HG03558 (cell line): ENCODE measurements around the gene EVI2B.
"Not testable (repeated sequence)": the region's sequence is repeated elsewhere in the genome, so short reads cannot be mapped to it uniquely, and the experiment has no call there.

Source experiments
- ATAC-seq: cut with Tn5 transposase; IDR thresholded peaks from one replicate; pipeline ENCODE4 v1.9.1; 2021; ENCODE audit warnings: moderate number of reproducible peaks; ENCODE audit not compliant: unreplicated experiment; ENCODE audit errors: extremely low read depth

Gene EVI2B

GRCh38 chr17:31272803-31273202 is 41.1 kb downstream of the EVI2B start:
- no peak for ATAC-seq

- ATAC-seq: no peak
Measured at GRCh38 chr17:31272236-31272635, 41.6 kb downstream of the EVI2B start.

DNA sequence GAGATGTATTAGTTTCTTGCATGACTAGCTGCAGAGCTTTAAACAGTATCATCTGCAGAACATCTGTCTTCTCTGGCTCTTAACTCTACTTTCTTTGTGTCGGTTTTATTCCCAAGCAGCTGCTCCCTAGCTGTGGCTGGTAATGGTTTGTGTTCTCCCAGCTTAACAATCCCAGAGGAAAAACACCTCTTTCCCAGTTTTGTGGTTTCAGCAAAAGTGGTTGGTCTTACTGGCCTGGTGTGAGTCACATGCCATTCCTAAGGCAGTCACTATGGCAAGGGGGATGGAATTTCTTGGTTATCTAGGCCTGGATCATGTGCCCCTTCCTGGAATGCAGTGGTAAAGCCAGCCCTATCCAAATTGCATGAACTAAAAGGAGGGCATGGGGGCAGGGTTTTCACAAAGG is 44.3 kb downstream of the EVI2B start:
- no peak for ATAC-seq

DNA sequence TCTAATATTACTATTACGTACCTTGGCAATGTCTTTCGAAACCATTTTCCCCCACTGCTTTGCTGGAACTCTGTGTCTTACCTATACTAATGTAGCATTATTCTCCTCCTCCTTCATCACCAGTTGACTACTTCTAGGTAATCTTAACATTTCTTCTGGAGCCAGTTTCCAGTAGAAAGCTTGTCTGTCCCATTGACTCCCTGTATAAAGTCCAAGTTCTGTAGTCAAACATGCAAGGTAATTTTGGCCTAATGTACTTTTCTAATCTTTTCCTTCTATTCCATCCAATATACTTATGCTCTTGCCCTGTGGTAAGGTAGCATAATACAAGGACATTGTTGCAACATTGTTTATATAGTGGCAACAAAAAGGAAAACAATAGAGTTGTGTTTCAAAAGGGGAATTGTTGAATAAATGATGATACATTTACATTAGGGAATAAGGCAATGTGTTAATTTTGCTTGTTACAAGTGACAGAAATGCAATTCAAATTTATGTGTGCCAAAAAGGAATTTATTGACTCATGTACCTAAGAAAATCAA is 44.7 kb downstream of the EVI2B start:
- ATAC-seq: no peak

GRCh38 chr17:31266042-31266441 is 47.8 kb downstream of the EVI2B start:
- ATAC-seq: no peak

- not testable (repeated sequence) for ATAC-seq
Measured at GRCh38 chr17:31262923-31263322, 50.9 kb downstream of the EVI2B start.

GRCh38 chr17:31261601-31262000 is 52.3 kb downstream of the EVI2B start:
- ATAC-seq: no peak

GRCh38 chr17:31260151-31260550 is 53.7 kb downstream of the EVI2B start:
- ATAC-seq: no peak

DNA sequence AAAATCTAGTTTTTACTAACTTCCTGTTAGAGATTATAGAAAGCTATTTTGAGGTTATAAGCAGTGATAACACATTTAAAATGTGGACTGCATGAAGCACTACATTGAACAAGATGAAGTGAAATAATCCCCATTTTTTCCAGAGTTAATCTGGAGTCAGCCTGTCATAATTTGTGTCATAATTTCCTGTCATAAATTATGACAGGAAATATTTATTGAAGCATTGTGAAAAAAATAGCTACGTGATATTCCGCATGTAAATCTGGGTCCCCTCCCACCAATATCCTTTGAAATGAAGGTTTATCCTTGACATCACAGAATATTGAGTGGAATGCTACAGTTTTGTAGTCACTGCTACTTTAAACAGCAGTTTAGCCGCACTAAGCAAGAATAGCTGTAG is 56.9 kb downstream of the EVI2B start:
- ATAC-seq: no peak

DNA sequence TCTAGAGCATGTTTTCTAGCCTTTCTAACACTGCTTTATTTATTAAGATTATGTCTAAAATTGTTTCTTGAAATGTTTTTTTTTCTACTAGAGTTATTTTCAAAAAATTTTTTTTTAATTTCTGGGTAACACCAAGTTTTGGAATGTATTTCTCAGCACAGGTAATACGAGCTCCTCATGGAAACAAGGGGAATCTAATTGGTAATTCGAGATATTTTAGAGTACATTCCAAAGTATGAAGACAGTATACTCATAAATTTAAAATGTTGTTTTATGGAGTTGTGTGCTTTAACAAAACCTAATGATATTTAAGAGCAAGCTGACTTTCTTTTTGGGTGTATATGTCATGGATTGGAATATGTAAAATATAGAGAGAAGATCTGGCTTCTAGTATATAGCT is 59.2 kb downstream of the EVI2B start:
- no peak for ATAC-seq
